H1 (cell line): ENCODE measurements around the gene PRIMPOL.

ENCODE experiments used
- CBX8 ChIP-seq: fragments of 300-800, 300-1000 bp; sonication (generic); IDR thresholded peaks from 2 replicates; pipeline ENCODE4 v1.7.1; 2016; ENCODE audit warnings: low read depth, low read length, borderline replicate concordance
- CREB1 ChIP-seq: IDR thresholded peaks from 2 replicates; pipeline ENCODE4 v1.6.1; 2012; ENCODE audit warnings: inconsistent platforms
- EP300 ChIP-seq, 2 experiments: IDR thresholded peaks; 1 replicate in 1 of 2; 2 replicates in 1 of 2; pipeline ENCODE4 v1.6.1; 2011 to 2012; ENCODE audit warnings: low read depth in 2 of 2, low read length in 2 of 2, mild to moderate bottlenecking in 2 of 2, borderline replicate concordance in 1 of 2, inconsistent platforms in 1 of 2, moderate library complexity in 1 of 2
- EZH2 ChIP-seq: fragments of 200-600 bp; sonication (generic); IDR thresholded peaks from 2 replicates; pipeline ENCODE4 v1.7.1; 2012; ENCODE audit warnings: low read depth, mild to moderate bottlenecking, moderate library complexity, low read length, inconsistent platforms; ENCODE audit not compliant: severe bottlenecking
- KDM5A ChIP-seq: fragments of 200-600 bp; IDR thresholded peaks from 2 replicates; pipeline ENCODE4 v1.7.1; 2012; ENCODE audit warnings: mild to moderate bottlenecking, low read length, inconsistent platforms, mixed read lengths
- POLR2A ChIP-seq, 2 experiments: IDR thresholded peaks; 1 replicate in 1 of 2; 2 replicates in 1 of 2; pipeline ENCODE4 v1.6.1; 2011; ENCODE audit warnings: low read depth in 2 of 2, low read length in 2 of 2, mild to moderate bottlenecking in 2 of 2; ENCODE audit errors: control extremely low read depth in 1 of 2
- SP1 ChIP-seq: IDR thresholded peaks from 2 replicates; pipeline ENCODE4 v1.6.1; 2011; ENCODE audit warnings: low read depth, low read length
- SP2 ChIP-seq: IDR thresholded peaks from 2 replicates; pipeline ENCODE4 v1.6.1; 2012; ENCODE audit warnings: mild to moderate bottlenecking, low read length, inconsistent platforms
- SUZ12 ChIP-seq: fragments of 200-600 bp; sonication (generic); IDR thresholded peaks from 2 replicates; pipeline ENCODE4 v1.6.1; 2012; ENCODE audit warnings: mild to moderate bottlenecking, inconsistent platforms, low read length, moderate library complexity, mixed read lengths
- YY1 ChIP-seq: IDR thresholded peaks from 2 replicates; pipeline ENCODE4 v1.6.1; 2011; ENCODE audit warnings: low read depth, mild to moderate bottlenecking, low read length
- TF ChIP-seq, protein P1 (sequence below), 3 experiments: IDR thresholded peaks; 1 replicate in 2 of 3; 2 replicates in 1 of 3; pipeline versions ENCODE4 v1.5.1 to v1.6.1; 2011; ENCODE audit warnings: low read length in 3 of 3, mild to moderate bottlenecking in 3 of 3, inconsistent platforms in 2 of 3, low read depth in 1 of 3, moderate library complexity in 1 of 3; ENCODE audit not compliant: insufficient read depth in 1 of 3; ENCODE audit errors: control extremely low read depth in 1 of 3
- TF ChIP-seq, protein P2 (sequence below): IDR thresholded peaks from 2 replicates; pipeline ENCODE4 v1.6.1; 2012; ENCODE audit warnings: inconsistent platforms
- TF ChIP-seq, protein P3 (sequence below): IDR thresholded peaks from 2 replicates; pipeline ENCODE4 v1.6.1; 2011; ENCODE audit warnings: low read depth, mild to moderate bottlenecking, low read length; ENCODE audit not compliant: insufficient read depth

DNA sequence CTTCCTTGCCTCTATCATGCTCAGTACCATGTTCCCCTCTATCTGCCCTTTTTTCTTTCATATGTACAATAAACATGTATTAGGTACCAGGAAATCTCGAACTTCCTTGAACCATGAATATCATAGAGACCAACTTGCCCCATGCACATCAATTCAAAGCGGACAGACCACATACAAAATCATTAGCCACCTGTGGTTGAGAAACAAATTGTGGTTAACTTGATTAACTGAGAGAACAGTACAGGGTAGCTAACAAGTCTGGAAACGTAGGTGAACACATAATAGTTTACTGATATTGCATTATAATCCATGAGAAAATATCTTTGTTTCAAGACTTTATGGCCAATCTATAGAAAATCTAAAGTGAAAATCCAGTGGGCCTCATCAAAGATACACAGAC lies 8.5 kb upstream of the PRIMPOL start:
- TF ChIP-seq, protein P1, sequence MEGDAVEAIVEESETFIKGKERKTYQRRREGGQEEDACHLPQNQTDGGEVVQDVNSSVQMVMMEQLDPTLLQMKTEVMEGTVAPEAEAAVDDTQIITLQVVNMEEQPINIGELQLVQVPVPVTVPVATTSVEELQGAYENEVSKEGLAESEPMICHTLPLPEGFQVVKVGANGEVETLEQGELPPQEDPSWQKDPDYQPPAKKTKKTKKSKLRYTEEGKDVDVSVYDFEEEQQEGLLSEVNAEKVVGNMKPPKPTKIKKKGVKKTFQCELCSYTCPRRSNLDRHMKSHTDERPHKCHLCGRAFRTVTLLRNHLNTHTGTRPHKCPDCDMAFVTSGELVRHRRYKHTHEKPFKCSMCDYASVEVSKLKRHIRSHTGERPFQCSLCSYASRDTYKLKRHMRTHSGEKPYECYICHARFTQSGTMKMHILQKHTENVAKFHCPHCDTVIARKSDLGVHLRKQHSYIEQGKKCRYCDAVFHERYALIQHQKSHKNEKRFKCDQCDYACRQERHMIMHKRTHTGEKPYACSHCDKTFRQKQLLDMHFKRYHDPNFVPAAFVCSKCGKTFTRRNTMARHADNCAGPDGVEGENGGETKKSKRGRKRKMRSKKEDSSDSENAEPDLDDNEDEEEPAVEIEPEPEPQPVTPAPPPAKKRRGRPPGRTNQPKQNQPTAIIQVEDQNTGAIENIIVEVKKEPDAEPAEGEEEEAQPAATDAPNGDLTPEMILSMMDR (IDR thresholded peaks at IDR 0.05; ENCODE audit: control extremely low read depth in 1 of 3, insufficient read depth in 1 of 3, low read depth in 1 of 3, low read length in 3 of 3), result no peak
- no peak for TF ChIP-seq POLR2A (IDR thresholded peaks at IDR 0.05; ENCODE audit: control extremely low read depth in 1 of 2, low read depth in 2 of 2, low read length in 2 of 2)
- no peak for TF ChIP-seq CBX8
- no peak for TF ChIP-seq EZH2
- no peak for TF ChIP-seq CREB1
- TF ChIP-seq, protein P2, sequence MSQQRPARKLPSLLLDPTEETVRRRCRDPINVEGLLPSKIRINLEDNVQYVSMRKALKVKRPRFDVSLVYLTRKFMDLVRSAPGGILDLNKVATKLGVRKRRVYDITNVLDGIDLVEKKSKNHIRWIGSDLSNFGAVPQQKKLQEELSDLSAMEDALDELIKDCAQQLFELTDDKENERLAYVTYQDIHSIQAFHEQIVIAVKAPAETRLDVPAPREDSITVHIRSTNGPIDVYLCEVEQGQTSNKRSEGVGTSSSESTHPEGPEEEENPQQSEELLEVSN, result no peak
- no peak for TF ChIP-seq KDM5A
- TF ChIP-seq YY1, result no peak
- no peak for TF ChIP-seq SUZ12
- TF ChIP-seq SP2, result no peak
- no peak for TF ChIP-seq SP1
- TF ChIP-seq, protein P3, sequence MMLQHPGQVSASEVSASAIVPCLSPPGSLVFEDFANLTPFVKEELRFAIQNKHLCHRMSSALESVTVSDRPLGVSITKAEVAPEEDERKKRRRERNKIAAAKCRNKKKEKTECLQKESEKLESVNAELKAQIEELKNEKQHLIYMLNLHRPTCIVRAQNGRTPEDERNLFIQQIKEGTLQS, result no peak
- no peak for TF ChIP-seq EP300 (IDR thresholded peaks at IDR 0.05; ENCODE audit: borderline replicate concordance in 1 of 2, low read depth in 2 of 2, low read length in 2 of 2)
